Mucosa of descending colon (tissue), 3 donors: ENCODE measurements around the gene DENND6A. TPM values are rescaled to one million over a fixed set of nuclear protein-coding genes. Genes with fewer than 3 reads are reported as not detected.
A peak's percentile ranks its signal among the peaks of the same experiment; 100 is the strongest.
"Not testable (repeated sequence)": the region's sequence is repeated elsewhere in the genome, so short reads cannot be mapped to it uniquely, and the experiment has no call there.

Source experiments
- ATAC-seq: fragments of 200-7000 bp; cut with Tn5 transposase; one replicate; pipeline ENCODE4 v1.9.1; 2020; ENCODE audit warnings: mild to moderate bottlenecking, moderate library complexity
- DNase-seq, 3 donors: peaks; one replicate each; pipeline ENCODE4 v3.0.0-alpha.2; 2020
- H3K36me3 ChIP-seq: fragments of 200-600 bp; one replicate; pipeline ENCODE4 v1.8.0; 2021; ENCODE audit warnings: low read depth, mild to moderate bottlenecking
- H3K4me1 ChIP-seq: fragments of 200-600 bp; one replicate; pipeline ENCODE4 v1.8.0; 2021; ENCODE audit warnings: low read depth, mild to moderate bottlenecking
- H3K4me3 ChIP-seq: fragments of 200-600 bp; one replicate; pipeline ENCODE4 v1.8.0; 2021; ENCODE audit warnings: mild to moderate bottlenecking
- H3K9me3 ChIP-seq: fragments of 200-600 bp; one replicate; pipeline ENCODE4 v1.8.0; 2021; ENCODE audit warnings: mild to moderate bottlenecking
- intact Hi-C, 2 donors: fragments of 100-400 bp; cut with DNase I in 1 of 2; cut with micrococcal nuclease in 1 of 2; formaldehyde crosslinking; loops; one replicate each; pipeline versions ENCODE4 v1.11.0 to v1.11.1; 2022; cut with DNase I, micrococcal nuclease
- total RNA-seq, 3 donors: library from RNA; stranded (reverse); fragmentation: NEBNext Ultra II Directional in 2 of 3; extraction: Animal tissue kit (Norgen Biotek cat#: 25700) in 2 of 3; gene quantifications; one replicate each; pipeline versions ENCODE4 v1.2.1 to v1.2.4, GENCODE V29; 2021 to 2023
- TF ChIP-seq, protein P1 (sequence below): fragments of 200-600 bp; IDR thresholded peaks from one replicate; pipeline ENCODE4 v1.8.0; 2022; ENCODE audit warnings: antibody characterized with exemption, mild to moderate bottlenecking
- donor health status: DM: no; HTN: no; CAD: no; lungs with moderate emphysema.
- donor health status: DM: no; HTN: no; CAD: no.
- donor health status: DM: no; HTN: yes; CAD: no.

DENND6A gene
- total RNA-seq, 3 donors from 2014 or later = 19.6 to 34.7 (median 20.4) TPM

DNA sequence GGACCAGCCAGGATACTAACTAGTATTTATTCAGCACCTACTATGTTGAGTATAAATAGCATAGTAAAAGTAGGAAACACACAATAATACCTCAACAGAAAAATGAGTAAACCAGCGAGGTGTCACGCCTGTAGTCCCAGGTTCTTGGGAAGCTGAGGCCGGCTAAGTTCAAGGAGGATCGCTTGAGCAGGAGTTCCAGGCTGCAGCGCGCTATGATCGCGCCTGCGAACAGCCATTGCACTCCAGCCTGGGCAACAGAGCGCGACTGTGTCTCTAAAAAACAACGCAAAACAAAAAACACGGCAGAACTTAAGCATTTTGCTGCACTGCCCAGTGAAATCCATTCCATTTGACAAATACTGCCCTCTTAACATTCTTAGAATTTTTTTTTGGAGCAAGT lies 1.3 kb upstream of the DENND6A start:
- intact Hi-C loops = no loop called here
- ATAC-seq (no peak), DNase-seq (no peak)
- Histone ChIP-seq H3K9me3 (no peaks in the 10 kb centered on the region), H3K36me3 (no peaks in the 10 kb centered on the region), H3K4me1 (no peaks in the 10 kb centered on the region), H3K4me3 (no peak overlapping the region)
- TF ChIP-seq, protein P1, sequence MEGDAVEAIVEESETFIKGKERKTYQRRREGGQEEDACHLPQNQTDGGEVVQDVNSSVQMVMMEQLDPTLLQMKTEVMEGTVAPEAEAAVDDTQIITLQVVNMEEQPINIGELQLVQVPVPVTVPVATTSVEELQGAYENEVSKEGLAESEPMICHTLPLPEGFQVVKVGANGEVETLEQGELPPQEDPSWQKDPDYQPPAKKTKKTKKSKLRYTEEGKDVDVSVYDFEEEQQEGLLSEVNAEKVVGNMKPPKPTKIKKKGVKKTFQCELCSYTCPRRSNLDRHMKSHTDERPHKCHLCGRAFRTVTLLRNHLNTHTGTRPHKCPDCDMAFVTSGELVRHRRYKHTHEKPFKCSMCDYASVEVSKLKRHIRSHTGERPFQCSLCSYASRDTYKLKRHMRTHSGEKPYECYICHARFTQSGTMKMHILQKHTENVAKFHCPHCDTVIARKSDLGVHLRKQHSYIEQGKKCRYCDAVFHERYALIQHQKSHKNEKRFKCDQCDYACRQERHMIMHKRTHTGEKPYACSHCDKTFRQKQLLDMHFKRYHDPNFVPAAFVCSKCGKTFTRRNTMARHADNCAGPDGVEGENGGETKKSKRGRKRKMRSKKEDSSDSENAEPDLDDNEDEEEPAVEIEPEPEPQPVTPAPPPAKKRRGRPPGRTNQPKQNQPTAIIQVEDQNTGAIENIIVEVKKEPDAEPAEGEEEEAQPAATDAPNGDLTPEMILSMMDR = no peak

DNA sequence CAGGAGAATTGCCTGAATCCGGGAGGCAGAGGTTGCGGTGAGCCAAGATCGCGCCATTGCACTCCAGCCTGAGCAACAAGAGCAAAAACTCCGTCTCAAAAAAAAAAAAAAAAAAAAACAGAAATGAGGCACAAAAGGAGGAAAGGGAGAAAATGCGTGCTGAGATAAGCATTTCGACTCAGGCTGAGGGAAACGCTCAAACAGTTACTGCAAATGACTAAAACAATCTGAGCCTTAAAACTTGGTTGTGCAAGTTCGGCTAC lies 813 bp downstream of the DENND6A start:
- intact Hi-C loops, H3K36me3 ChIP-seq, H3K9me3 ChIP-seq, ATAC-seq, DNase-seq, H3K4me1 ChIP-seq: not testable (repeated sequence)
- H3K4me3 ChIP-seq = peak overlapping the region; percentile 78

DNA sequence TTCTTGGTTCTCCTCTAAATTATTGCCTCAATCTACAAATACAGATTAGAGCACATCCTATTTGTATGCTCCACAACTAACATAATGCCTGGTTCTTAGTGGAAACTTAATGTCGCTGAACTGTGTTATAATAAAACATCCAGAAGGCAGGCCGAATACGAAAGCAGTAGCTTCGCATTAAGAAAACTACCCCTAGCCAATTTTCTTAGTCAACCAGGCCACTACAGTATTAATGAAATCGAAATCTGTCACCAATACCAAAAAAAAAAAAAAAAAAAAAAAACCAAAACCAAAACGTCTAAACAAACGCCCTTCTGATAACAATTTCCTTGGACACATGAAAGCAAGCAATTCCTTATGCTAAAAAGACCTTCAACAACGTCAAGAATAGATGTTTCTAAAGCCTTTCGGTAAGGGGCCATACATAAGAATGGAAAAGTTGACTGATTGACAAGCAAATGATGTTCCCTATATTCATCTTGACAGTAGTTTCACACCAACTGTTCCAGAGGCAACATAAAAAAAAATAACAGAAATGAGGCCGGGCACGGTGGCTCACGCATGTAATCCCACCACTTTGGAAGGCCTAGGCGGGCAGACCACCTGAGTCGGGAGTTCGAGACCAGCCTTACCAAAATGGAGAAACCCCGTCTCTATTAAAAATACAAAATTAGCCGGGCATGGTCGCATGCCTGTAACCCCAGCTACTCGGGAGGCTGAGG lies 1.3 kb downstream of the DENND6A start:
- intact Hi-C loops = no loop called here
- Histone ChIP-seq H3K4me1 (no peaks in the 10 kb centered on the region), H3K9me3 (no peaks in the 10 kb centered on the region), H3K36me3 (no peaks in the 10 kb centered on the region), H3K4me3 (no peak overlapping the region)
- TF ChIP-seq, protein P1 = no peak
- no peak for ATAC-seq
- peak in 2 of 3 donors; percentile 12 to 29 for DNase-seq

DNA sequence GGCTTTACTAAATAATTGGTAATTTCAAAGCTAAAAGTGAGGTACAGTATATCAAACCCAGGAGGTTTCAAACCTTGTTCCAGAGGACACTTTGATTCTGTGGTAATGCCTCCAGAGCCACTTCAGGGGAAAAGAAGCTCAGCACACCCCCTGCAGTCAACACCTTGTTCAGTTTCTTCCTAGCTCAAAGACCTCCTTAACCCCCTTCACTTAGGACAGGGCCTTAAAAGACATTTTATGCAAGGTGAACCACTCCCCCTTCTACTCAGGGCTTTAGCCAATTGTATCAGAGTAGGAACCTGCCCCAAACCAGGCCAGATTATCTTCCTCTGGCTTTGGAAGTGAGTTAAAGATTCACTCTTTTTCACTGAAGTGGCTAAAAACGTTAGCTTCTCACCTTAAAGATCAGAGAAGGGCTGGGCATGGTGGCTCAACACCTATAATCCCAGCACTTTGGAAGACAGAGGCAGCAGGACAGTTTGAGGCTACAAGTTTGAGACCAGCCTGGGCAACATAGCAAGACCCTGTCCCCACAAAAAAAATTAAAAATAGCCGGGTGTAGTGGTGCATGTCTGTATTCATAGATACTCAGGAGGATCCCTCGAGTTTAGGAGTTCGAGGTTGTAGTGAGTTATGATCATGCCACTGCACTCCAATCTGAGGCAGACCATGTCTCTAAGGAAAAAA lies 3.4 kb downstream of the DENND6A start:
- intact Hi-C loops = no loop called here
- no peak for ATAC-seq
- no peak for DNase-seq
- Histone ChIP-seq H3K9me3 (no peaks in the 10 kb centered on the region), H3K36me3 (no peaks in the 10 kb centered on the region), H3K4me3 (no peak overlapping the region), H3K4me1 (no peaks in the 10 kb centered on the region)
- TF ChIP-seq, protein P1 = no peak

DNA sequence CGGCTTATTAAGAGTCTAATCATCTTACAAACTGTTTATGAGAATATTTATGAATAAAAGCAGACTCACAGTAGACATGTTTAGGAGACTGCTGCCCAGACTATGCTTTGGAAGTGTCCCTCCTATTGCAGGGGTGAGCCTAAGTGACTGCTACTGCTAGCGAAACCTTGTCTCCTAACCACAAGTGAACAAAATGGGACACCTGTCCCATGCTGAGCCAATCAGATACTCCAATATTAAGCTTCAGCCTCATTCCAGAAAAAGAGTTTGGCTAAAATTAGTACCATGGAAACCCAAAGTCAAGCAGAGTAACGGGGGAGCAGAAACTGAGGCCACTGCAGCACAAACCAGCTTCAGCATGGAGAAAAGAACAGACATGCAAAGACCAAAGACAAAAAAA lies 4.6 kb downstream of the DENND6A start:
- Histone ChIP-seq H3K4me1 (no peaks in the 10 kb centered on the region), H3K4me3 (no peak overlapping the region), H3K36me3 (no peaks in the 10 kb centered on the region), H3K9me3 (no peaks in the 10 kb centered on the region)
- TF ChIP-seq, protein P1 = no peak
- DNase-seq = no peak
- ATAC-seq = no peak
- intact Hi-C loops = no loop called here

DNA sequence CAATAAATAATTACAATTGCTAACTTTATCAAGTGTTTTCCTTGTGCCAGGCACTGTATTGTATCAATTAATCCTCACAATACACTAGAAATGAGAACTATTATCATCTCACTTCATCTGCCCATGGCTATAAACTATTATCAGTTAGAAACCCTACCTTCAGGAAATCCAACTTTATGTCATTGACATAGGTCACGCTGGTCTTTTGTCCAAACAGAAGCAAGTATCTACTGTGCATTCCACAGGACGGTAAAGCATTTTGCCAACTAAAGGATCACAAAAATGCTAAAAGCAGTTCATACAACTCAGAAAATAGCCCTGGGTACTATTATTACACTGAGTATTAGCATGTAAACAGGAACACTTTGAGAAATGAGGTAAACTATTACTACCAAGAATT lies 9.6 kb downstream of the DENND6A start:
- TF ChIP-seq, protein P1 = no peak
- Histone ChIP-seq H3K36me3 (no peaks in the 10 kb centered on the region), H3K4me1 (no peaks in the 10 kb centered on the region), H3K4me3 (no peak overlapping the region), H3K9me3 (no peaks in the 10 kb centered on the region)
- no peak for ATAC-seq
- no peak for DNase-seq
- intact Hi-C loops = no loop called here
